GM21390 (cell line): ENCODE measurements around the gene ANXA2.
"Not testable (repeated sequence)": the region's sequence is repeated elsewhere in the genome, so short reads cannot be mapped to it uniquely, and the experiment has no call there.

ENCODE experiments used
- ATAC-seq: cut with Tn5 transposase; IDR thresholded peaks from one replicate; pipeline ENCODE4 v1.9.1; 2021; ENCODE audit not compliant: unreplicated experiment

The ANXA2 gene

GRCh38 chr15:60411774-60412425 is 14.1 kb upstream of the ANXA2 start:
- ATAC-seq: no peak

GRCh38 chr15:60410350-60410749 is 12.6 kb upstream of the ANXA2 start:
- not testable (repeated sequence) for ATAC-seq

- ATAC-seq: no peak
Measured at GRCh38 chr15:60408463-60408981, 10.7 kb upstream of the ANXA2 start.

GRCh38 chr15:60407415-60407805 is 9.6 kb upstream of the ANXA2 start:
- ATAC-seq: no peak

- no peak for ATAC-seq
Measured at GRCh38 chr15:60406513-60407414, 9.0 kb upstream of the ANXA2 start.

GRCh38 chr15:60405399-60405798 is 7.6 kb upstream of the ANXA2 start:
- ATAC-seq: no peak

- not testable (repeated sequence) for ATAC-seq
Measured at GRCh38 chr15:60404351-60404750, 6.6 kb upstream of the ANXA2 start.

GRCh38 chr15:60400944-60401343 is 3.2 kb upstream of the ANXA2 start:
- ATAC-seq: no peak

GRCh38 chr15:60399931-60400330 is 2.1 kb upstream of the ANXA2 start:
- no peak for ATAC-seq

- ATAC-seq: no peak
Measured at GRCh38 chr15:60399246-60399915, 1.6 kb upstream of the ANXA2 start.

GRCh38 chr15:60396958-60397771 is 621 bp downstream of the ANXA2 start:
- peak; percentile 68 for ATAC-seq

- no peak for ATAC-seq
Measured at GRCh38 chr15:60396560-60396957, 1.2 kb downstream of the ANXA2 start.

GRCh38 chr15:60396100-60396499 is 1.7 kb downstream of the ANXA2 start:
- ATAC-seq: no peak

- ATAC-seq: no peak
Measured at GRCh38 chr15:60395276-60396011, 2.3 kb downstream of the ANXA2 start.

- no peak for ATAC-seq
Measured at GRCh38 chr15:60394689-60395097, 3.1 kb downstream of the ANXA2 start.

GRCh38 chr15:60392986-60393790 is 4.6 kb downstream of the ANXA2 start:
- no peak for ATAC-seq

GRCh38 chr15:60392601-60392985 is 5.2 kb downstream of the ANXA2 start:
- ATAC-seq: no peak

GRCh38 chr15:60391722-60392315 is 6.0 kb downstream of the ANXA2 start:
- no peak for ATAC-seq
